K562 treated with DMSO at 1 percent for 4 hours (cell line): ENCODE data around the gene UPP2. TPM values are rescaled to one million over a fixed set of nuclear protein-coding genes. Genes with fewer than 3 reads are reported as not detected.

Experiments used
- total RNA-seq: library from RNA; unstranded; fragments of 300-600 nt; gene quantifications from 2 replicates; pipeline ENCODE4 v1.2.3, GENCODE V29; 2022; ENCODE audit not compliant: insufficient read depth

UPP2 gene
- total RNA-seq, result not detected in 2 replicates

GRCh38 chr2:158101384-158101926 lies at the start of gene UPP2:
Gene UPP2, plus strand, starts transcription at chr2:158101876. Its CDS starts 188 bp downstream, at chr2:158102064.

Other genes with a start within 250 kb of the UPP2 start
- 10.5 and 13.4 TPM in 2 replicates for gene ACVR1, start 225.5 kb upstream of the UPP2 start, total RNA-seq